K562 (cell line): ENCODE data around the gene COL16A1.

ENCODE experiments used
- BHLHE40 ChIP-seq: IDR thresholded peaks from 2 replicates; pipeline ENCODE4 v1.6.1; 2011; ENCODE audit warnings: low read length, improper control_type of control experiment
- CBX5 ChIP-seq: IDR thresholded peaks from 2 replicates; pipeline ENCODE4 v1.6.1; 2014; ENCODE audit warnings: low read depth, borderline replicate concordance
- CEBPB ChIP-seq: fragments of 450-650 bp; IDR thresholded peaks from 2 replicates; pipeline ENCODE4 v1.6.1; 2016; ENCODE audit warnings: missing genetic modification characterization, missing compliant biosample characterization
- NR2C1 ChIP-seq, 2 experiments: fragments of 450-650 bp; IDR thresholded peaks; 2 replicates each; pipeline ENCODE4 v1.6.1; 2017; ENCODE audit warnings: mild to moderate bottlenecking in 2 of 2, antibody characterized with exemption in 1 of 2, inconsistent platforms in 1 of 2, missing compliant biosample characterization in 1 of 2, missing genetic modification characterization in 1 of 2
- TEAD4 ChIP-seq, 2 experiments: sonication (generic) in 1 of 2; formaldehyde crosslinking in 1 of 2; IDR thresholded peaks; 2 replicates each; pipeline versions ENCODE4 v1.6.1 to v1.8.0; 2012 to 2022; ENCODE audit warnings: borderline replicate concordance in 1 of 2, inconsistent platforms in 1 of 2, low read length in 1 of 2, mild to moderate bottlenecking in 1 of 2, missing genetic modification reagents in 1 of 2
- ZBTB26 ChIP-seq: fragments of 450-650 bp; formaldehyde crosslinking; IDR thresholded peaks from 2 replicates; pipeline ENCODE4 v1.4.0; 2022; ENCODE audit warnings: missing genetic modification characterization
- ZNF764 ChIP-seq: fragments of 250-450 bp; sonication (Bioruptor Pico); IDR thresholded peaks from 2 replicates; pipeline ENCODE4 v1.4.0; 2020; ENCODE audit warnings: low read depth, mild to moderate bottlenecking, moderate library complexity

DNA sequence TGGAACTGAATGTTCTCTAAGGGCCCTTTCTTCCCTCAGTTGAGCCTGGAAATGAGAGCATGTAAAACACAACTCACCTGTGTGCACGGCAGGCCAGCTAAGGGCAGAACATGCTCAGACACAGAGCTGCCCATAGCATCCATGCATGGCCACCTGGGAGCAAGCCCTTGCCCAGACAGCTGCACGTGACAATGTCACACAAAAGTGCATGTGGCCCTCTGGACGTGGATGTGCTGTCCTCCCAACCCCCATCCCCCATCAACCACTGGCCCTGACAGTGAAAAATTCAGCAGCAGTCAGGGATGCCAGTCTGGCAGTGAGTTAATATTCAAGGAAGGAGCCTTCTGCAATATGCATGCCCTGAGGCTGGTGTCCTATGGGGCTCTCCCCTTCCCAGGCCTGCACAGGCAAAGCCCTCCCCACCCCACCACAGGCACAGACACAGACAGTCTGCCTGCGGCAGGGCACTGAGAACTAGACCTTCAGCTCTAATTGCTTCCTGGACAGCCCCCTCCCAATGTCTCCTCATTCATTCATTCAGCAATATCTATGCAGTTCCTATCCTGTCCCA is 14.6 kb upstream of the COL16A1 start:
- TF ChIP-seq NR2C1 (IDR thresholded peaks at IDR 0.05) (no peak), NR2C1 (tag; IDR thresholded peaks at IDR 0.05) (no peak), BHLHE40 (no peak), ZBTB26 (CRISPR knock-in tag) (no peak), CEBPB (no peak), ZNF764 (CRISPR knock-in tag) (no peak), TEAD4 (IDR thresholded peaks at IDR 0.05; ENCODE audit: low read length) (no peak), TEAD4 (CRISPR knock-in tag; IDR thresholded peaks at IDR 0.05; ENCODE audit: borderline replicate concordance) (no peak), CBX5 (no peak)
